K562 (cell line): ENCODE results near the gene PRKCB. TPM values are rescaled to one million over a fixed set of nuclear protein-coding genes. Genes with fewer than 3 reads are reported as not detected.

Experiments
- ATAC-seq: fragments of 200-7000 bp; cut with Tn5 transposase; 3 replicates; pipeline ENCODE4 v1.9.1; 2020; ENCODE audit warnings: moderate library complexity
- BruUV-seq: library from RNA; stranded (reverse); fragments of 400-500 nt; replicated peaks from 2 replicates; lab custom pipeline; 2021; lab: Mats Ljungman, UMichigan
- CTCF ChIA-PET: fragments of 300-600 bp; formaldehyde crosslinking; extraction: SDS; loops from one replicate; lab custom pipeline; 2021; ENCODE audit warnings: low intra/inter-chr PET ratio; lab: Yijun Ruan, JAX
- POLR2A ChIA-PET: fragments of 300-600, 350-650 bp; sonication (Branson Sonifier 250); formaldehyde crosslinking; extraction: SDS; loops from one replicate; lab custom pipeline; 2021; ENCODE audit warnings: antibody characterized with exemption, inconsistent platforms; lab: Yijun Ruan, JAX
- DNase-seq, 4 experiments: peaks; one replicate each; pipeline versions ENCODE4 v3.0.0 to v3.0.0-alpha.2; 2011 to 2018; ENCODE audit warnings: low spot score in 3 of 4, mixed read lengths in 3 of 4; ENCODE audit errors: extremely low read depth in 1 of 4
- FAIRE-seq: peaks from 2 replicates; lab custom pipeline; 2011; peaks lifted over from hg19 to GRCh38; lab: Jason Lieb, UNC
- H2AFZ ChIP-seq: 2 replicates; pipeline ENCODE4 v1.6.0; 2011; ENCODE audit warnings: low read depth, low read length, control low read depth, inconsistent platforms
- H3K27ac ChIP-seq: fragments of 200-600 bp; 3 replicates; pipeline ENCODE4 v1.8.0; 2011; ENCODE audit warnings: low read depth, mild to moderate bottlenecking, control low read depth, inconsistent platforms, low read length, moderate library complexity, mixed read lengths; ENCODE audit errors: extremely low read depth
- H3K27me3 ChIP-seq, 2 experiments: fragments of 300-600 bp in 1 of 2; 2 replicates in 1 of 2; 3 replicates in 1 of 2; pipeline versions ENCODE4 v1.6.0 to v1.8.0; 2011; ENCODE audit warnings: inconsistent platforms in 2 of 2, low read length in 2 of 2, mild to moderate bottlenecking in 1 of 2, mixed read lengths in 1 of 2, moderate library complexity in 1 of 2; ENCODE audit not compliant: control insufficient read depth in 2 of 2, insufficient read depth in 2 of 2
- H3K36me3 ChIP-seq: fragments of 300-600 bp; 3 replicates; pipeline ENCODE4 v1.8.0; 2011; ENCODE audit warnings: mild to moderate bottlenecking, low read length, inconsistent platforms; ENCODE audit not compliant: control insufficient read depth, insufficient read depth
- H3K4me1 ChIP-seq, 2 experiments: fragments of 200-600 bp in 1 of 2; replicated peaks in 1 of 2; 2 replicates in 1 of 2; 3 replicates in 1 of 2; pipeline versions ENCODE4 v1.5.1 to v1.8.0; 2011; ENCODE audit warnings: inconsistent platforms in 2 of 2, low read length in 2 of 2, mild to moderate bottlenecking in 1 of 2, mixed read lengths in 1 of 2, moderate library complexity in 1 of 2; ENCODE audit not compliant: control insufficient read depth in 2 of 2, insufficient read depth in 2 of 2
- H3K4me2 ChIP-seq: 2 replicates; pipeline ENCODE4 v1.6.1; 2011; ENCODE audit warnings: low read length, control low read depth, inconsistent platforms, mixed read lengths; ENCODE audit not compliant: insufficient read depth
- H3K4me3 ChIP-seq: fragments of 200-600 bp; sonication (generic), shearing (Covaris generic); 2 replicates; pipeline ENCODE4 v1.5.1; 2016; ENCODE audit warnings: control low read depth, inconsistent platforms
- H3K79me2 ChIP-seq: fragments of 200-600 bp; 3 replicates; pipeline ENCODE4 v1.8.0; 2011; ENCODE audit warnings: low read length, inconsistent platforms; ENCODE audit not compliant: control insufficient read depth, insufficient read depth
- H3K9ac ChIP-seq, 2 experiments: 2 replicates each; pipeline versions ENCODE4 v1.6.0 to v1.6.1; 2011; ENCODE audit warnings: low read depth in 2 of 2, low read length in 2 of 2, control low read depth in 1 of 2, inconsistent platforms in 1 of 2, mild to moderate bottlenecking in 1 of 2, mixed read lengths in 1 of 2; ENCODE audit not compliant: insufficient read depth in 1 of 2
- H3K9me1 ChIP-seq: one replicate; pipeline ENCODE4 v1.6.0; 2011; ENCODE audit warnings: inconsistent platforms, mild to moderate bottlenecking, low read length, moderate library complexity; ENCODE audit not compliant: control insufficient read depth, insufficient read depth
- H3K9me3 ChIP-seq: replicated peaks from 2 replicates; pipeline ENCODE4 v1.5.1; 2011; ENCODE audit warnings: low read depth, low read length, inconsistent platforms; ENCODE audit not compliant: control insufficient read depth, insufficient read depth
- H4K20me1 ChIP-seq: replicated peaks from 2 replicates; pipeline ENCODE4 v1.6.1; 2011; ENCODE audit warnings: low read length, inconsistent platforms, mixed read lengths; ENCODE audit not compliant: control insufficient read depth, insufficient read depth
- CBFA2T3 ChIP-seq: fragments of 450-650 bp; IDR thresholded peaks from 2 replicates; pipeline ENCODE4 v1.6.1; 2017
- HMG20A ChIP-seq: fragments of 450-650 bp; formaldehyde crosslinking; conservative IDR thresholded peaks from 2 replicates; pipeline ENCODE4 v1.4.0; 2020; ENCODE audit warnings: mild to moderate bottlenecking, mixed read lengths
- HNRNPH1 ChIP-seq: fragments of 200-400 bp; formaldehyde crosslinking; optimal IDR thresholded peaks from 2 replicates; pipeline ENCODE3; 2017; ENCODE audit warnings: low read depth, mild to moderate bottlenecking, low read length, moderate library complexity
- KLF1 ChIP-seq: fragments of 450-650 bp; IDR thresholded peaks from 2 replicates; pipeline ENCODE4 v1.6.1; 2016; ENCODE audit warnings: missing genetic modification characterization, missing compliant biosample characterization
- NR4A1 ChIP-seq, 2 experiments: fragments of 250-450 bp in 1 of 2; fragments of 450-650 bp in 1 of 2; sonication (Bioruptor Pico) in 1 of 2; IDR thresholded peaks; 2 replicates each; pipeline versions ENCODE4 v1.4.0 to v1.6.1; 2016 to 2020; ENCODE audit warnings: mild to moderate bottlenecking in 2 of 2, missing compliant biosample characterization in 1 of 2, missing genetic modification characterization in 1 of 2, moderate library complexity in 1 of 2
- PPARD ChIP-seq: fragments of 250-450 bp; sonication (Bioruptor Pico); IDR thresholded peaks from 2 replicates; pipeline ENCODE4 v1.8.0; 2022; ENCODE audit warnings: inconsistent platforms, mild to moderate bottlenecking, moderate library complexity
- RBM39 ChIP-seq: fragments of 200-400 bp; formaldehyde crosslinking; optimal IDR thresholded peaks from 2 replicates; pipeline ENCODE3; 2018; ENCODE audit warnings: low read depth, low read length
- RNF2 ChIP-seq: sonication (generic); IDR thresholded peaks from 2 replicates; pipeline ENCODE4 v1.6.1; 2016
- THAP7 ChIP-seq: fragments of 250-450 bp; sonication (Bioruptor Pico); IDR thresholded peaks from 2 replicates; pipeline ENCODE4 v1.5.0; 2021
- ZNF212 ChIP-seq: fragments of 450-650 bp; formaldehyde crosslinking; IDR thresholded peaks from 2 replicates; pipeline ENCODE4 v1.4.0; 2020; ENCODE audit warnings: mild to moderate bottlenecking
- whole genome bisulfite sequencing: fragments of 100-300 bp; shearing (Covaris generic); methylation state at CpG from one replicate; pipeline ENCODE4 v1.1.6; 2016; ENCODE audit warnings: low coverage, mixed read lengths; ENCODE audit not compliant: insufficient coverage; ENCODE audit errors: missing lambda C conversion rate; 5-methylcytosine and 5-hydroxymethylcytosine counted together
- in situ Hi-C: fragments of 300-500 bp; cut with MboI; formaldehyde crosslinking; loops from 4 replicates; pipeline ENCODE4 v1.15.0; 2018; ENCODE audit warnings: inconsistent platforms, mixed read lengths
- intact Hi-C: fragments of 100-400 bp; cut with micrococcal nuclease; formaldehyde crosslinking; loops from 2 replicates; pipeline ENCODE4 v1.14.2; 2022
- polyA plus RNA-seq, 8 experiments: library from polyadenylated mRNA; depleted of rRNA in 4 of 8; stranded (reverse) in 5 of 8; unstranded in 3 of 8; fragments of >200 nt; fragmentation: Nextera tagmentation in 2 of 8; fragmentation: Illumina TruSeq in 1 of 8; extraction: Ambion mirVana in 2 of 8; extraction: Trizol in 1 of 8; gene quantifications; 2 replicates each; pipeline versions ENCODE4 v1.2.1 to v1.2.3, GENCODE V29; 2011 to 2014; ENCODE audit warnings: inconsistent platforms in 1 of 8, missing spikeins in 1 of 8
- total RNA-seq, 7 experiments: library from RNA; depleted of rRNA in 6 of 7; stranded (reverse); fragments of >200 nt in 6 of 7; fragmentation: Illumina TruSeq in 2 of 7; extraction: Trizol in 2 of 7; gene quantifications; 2 replicates each; pipeline versions ENCODE4 v1.2.1 to v1.2.3, GENCODE V29; 2011 to 2021; ENCODE audit warnings: low replicate concordance in 1 of 7
- TF ChIP-seq, protein P1 (sequence below), 2 experiments: IDR thresholded peaks in 1 of 2; conservative IDR thresholded peaks in 1 of 2; 2 replicates each; pipeline ENCODE4 v1.6.1; 2016; ENCODE audit warnings: low read depth in 2 of 2, mild to moderate bottlenecking in 1 of 2, missing compliant biosample characterization in 1 of 2, missing genetic modification characterization in 1 of 2, moderate library complexity in 1 of 2

PRKCB gene
- total and polyA plus RNA-seq, 9 of the 15 experiments (the other 6 are each of a cell fraction or from before 2014, with no cell fraction given), result 49.9 to 276 (median 148) TPM

- intact Hi-C loops, result no loop called here
- in situ Hi-C loops, result no loop called here
- Histone ChIP-seq H3K9me3 (peaks cover 4% of the 10 kb centered on the region; the same call in 1 of the 2 replicates), H3K9ac (no peak overlapping the region), H3K4me1 (peaks cover 7 to 17% of the 10 kb centered on the region in 2 experiments; a peak in 3 of 5 replicates), H3K9me1 (no peaks in the 10 kb centered on the region), H3K4me2 (no peak overlapping the region), H3K27me3 (no peaks in the 10 kb centered on the region), H3K4me3 (no peak overlapping the region), H3K79me2 (no peaks in the 10 kb centered on the region), H3K36me3 (no peaks in the 10 kb centered on the region), H3K27ac (no peak overlapping the region), H2AFZ (peak overlapping the region; percentile 1; the same call in 1 of the 2 replicates), H4K20me1 (no peaks in the 10 kb centered on the region)
- no peak for TF ChIP-seq HMG20A (CRISPR knock-in tag)
- TF ChIP-seq ZNF212 (CRISPR knock-in tag), result no peak
- TF ChIP-seq, protein P1, sequence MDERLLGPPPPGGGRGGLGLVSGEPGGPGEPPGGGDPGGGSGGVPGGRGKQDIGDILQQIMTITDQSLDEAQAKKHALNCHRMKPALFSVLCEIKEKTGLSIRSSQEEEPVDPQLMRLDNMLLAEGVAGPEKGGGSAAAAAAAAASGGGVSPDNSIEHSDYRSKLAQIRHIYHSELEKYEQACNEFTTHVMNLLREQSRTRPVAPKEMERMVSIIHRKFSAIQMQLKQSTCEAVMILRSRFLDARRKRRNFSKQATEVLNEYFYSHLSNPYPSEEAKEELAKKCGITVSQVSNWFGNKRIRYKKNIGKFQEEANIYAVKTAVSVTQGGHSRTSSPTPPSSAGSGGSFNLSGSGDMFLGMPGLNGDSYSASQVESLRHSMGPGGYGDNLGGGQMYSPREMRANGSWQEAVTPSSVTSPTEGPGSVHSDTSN (CRISPR knock-in tag; IDR thresholded peaks at IDR 0.05; ENCODE audit: low read depth), result no peak
- TF ChIP-seq, protein P1 (tag; conservative IDR thresholded peaks at IDR 0.05; ENCODE audit: low read depth), result no peak
- TF ChIP-seq PPARD, result no peak
- TF ChIP-seq RNF2, result no peak
- TF ChIP-seq THAP7 (CRISPR knock-in tag), result no peak
- TF ChIP-seq KLF1 (tag), result no peak
- TF ChIP-seq CBFA2T3, result no peak
- no peak for TF ChIP-seq RBM39
- no peak for TF ChIP-seq HNRNPH1
- TF ChIP-seq NR4A1 (CRISPR knock-in tag; IDR thresholded peaks at IDR 0.05), result no peak
- no peak for TF ChIP-seq NR4A1 (tag; IDR thresholded peaks at IDR 0.05)
- DNase-seq (no peak), FAIRE-seq (no peak), ATAC-seq (no peak)
- no TSS peak for BruUV-seq
- WGBS, result 53% methylated on average over 6 of the region's 6 CpGs
- ChIA-PET CTCF (no interaction called here), POLR2A (interaction anchor here (0.6 to 1.1 kb wide), 4 partner anchors 11 to 187 kb away, joined by 3 read pairs; no protein-coding TSS in a partner anchor)
Measured at GRCh38 chr16:23786964-23787561, 48.7 kb upstream of the PRKCB start.
